T follicular helper cell (primary cell): ENCODE measurements around the gene CUX1.

Source experiments
- DNase-seq: peaks from one replicate; pipeline ENCODE4 v3.0.0-alpha.2; 2020; ENCODE audit warnings: low read depth

The CUX1 gene

GRCh38 chr7:101896316-101896715, 78.9 kb downstream of the CUX1 start:
- no peak for DNase-seq

- DNase-seq = no peak
Observed at GRCh38 chr7:101896941-101897340, 79.5 kb downstream of the CUX1 start.

DNA sequence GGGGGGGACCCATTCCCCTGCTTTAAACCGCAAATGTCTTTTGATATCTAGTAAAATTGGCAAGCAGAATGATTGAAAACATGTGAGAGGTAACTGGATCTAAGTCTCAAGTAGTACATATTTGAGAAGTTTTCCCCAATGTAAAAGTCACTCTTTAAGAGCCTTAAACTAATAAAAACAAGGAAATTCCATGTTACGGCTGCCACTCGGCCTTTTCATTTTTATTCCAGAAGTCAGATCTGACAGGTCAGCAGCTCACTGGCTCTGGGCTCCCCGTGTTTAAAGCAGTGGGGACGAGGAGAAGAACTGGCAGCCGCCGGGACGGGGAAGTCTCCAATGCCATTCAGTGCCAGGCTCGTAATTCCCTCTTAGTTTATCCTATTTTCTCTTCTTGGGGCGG, 80.7 kb downstream of the CUX1 start:
- no peak for DNase-seq

DNA sequence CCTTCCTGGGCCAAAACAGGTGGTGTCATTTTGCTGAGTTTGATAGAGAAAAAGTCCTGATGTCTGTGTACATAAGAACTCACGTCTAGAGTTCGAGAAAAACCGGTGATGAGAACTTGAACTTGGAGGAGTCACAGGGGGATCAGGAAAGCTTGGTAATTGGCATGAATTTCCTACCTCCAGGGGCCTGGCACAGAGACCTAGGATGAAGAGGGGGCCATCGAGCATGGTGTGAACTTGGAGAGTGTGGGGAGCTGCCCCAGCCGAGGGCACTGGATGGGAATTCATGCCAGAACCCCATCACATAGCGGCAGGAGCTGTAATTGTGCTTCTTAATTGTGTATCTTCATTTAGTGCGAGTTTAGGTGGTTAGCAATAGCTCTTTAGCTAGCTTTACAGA, 82.2 kb downstream of the CUX1 start:
- no peak for DNase-seq

GRCh38 chr7:101900103-101900502, 82.7 kb downstream of the CUX1 start:
- no peak for DNase-seq

GRCh38 chr7:101901661-101902491, 84.5 kb downstream of the CUX1 start:
- no peak for DNase-seq

GRCh38 chr7:101902680-101903514, 85.5 kb downstream of the CUX1 start:
- no peak for DNase-seq

DNA sequence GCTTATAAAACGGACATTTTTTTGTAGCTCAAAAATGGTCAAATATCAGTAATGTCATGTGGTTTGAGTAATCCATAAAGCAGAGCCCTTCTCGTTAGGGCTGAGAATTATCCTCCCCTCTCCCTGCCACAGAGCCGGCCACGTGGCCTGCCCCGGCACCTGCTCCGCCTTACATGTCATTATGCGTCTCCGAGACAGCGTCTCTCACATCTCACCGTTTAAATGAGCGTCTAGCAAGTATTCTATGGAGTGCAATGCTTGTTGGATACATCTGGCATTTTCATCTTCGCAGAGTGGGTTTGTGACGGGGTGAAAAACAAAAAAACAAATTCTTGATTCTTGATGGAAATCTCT, 86.1 kb downstream of the CUX1 start:
- no peak for DNase-seq

- DNase-seq = no peak
Observed at GRCh38 chr7:101904019-101904418, 86.6 kb downstream of the CUX1 start.

GRCh38 chr7:101905203-101905865, 87.9 kb downstream of the CUX1 start:
- DNase-seq = no peak

- no peak for DNase-seq
Observed at GRCh38 chr7:101906291-101907240, 89.1 kb downstream of the CUX1 start.

- DNase-seq = no peak
Observed at GRCh38 chr7:101910991-101911799, 93.8 kb downstream of the CUX1 start.

- DNase-seq = no peak
Observed at GRCh38 chr7:101911800-101912715, 94.6 kb downstream of the CUX1 start.

DNA sequence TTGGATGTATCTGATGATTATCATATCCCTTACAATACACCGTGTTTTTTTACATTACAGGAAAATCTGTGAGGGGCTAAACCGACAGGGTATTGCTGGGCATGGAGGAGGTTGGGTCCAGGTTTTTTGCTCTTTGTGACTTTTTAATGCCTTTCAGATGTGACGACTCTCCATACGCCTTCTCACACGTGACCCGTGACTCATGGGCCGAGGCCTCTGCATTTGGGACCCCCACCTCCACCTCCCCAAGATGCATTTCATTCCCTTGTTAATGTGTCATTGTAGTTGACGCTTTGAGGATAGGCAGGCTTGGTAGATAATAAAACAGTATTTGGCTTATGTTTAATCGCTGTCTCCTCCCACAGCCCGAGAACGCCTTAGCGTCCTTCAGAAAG, 95.3 kb downstream of the CUX1 start:
- DNase-seq = no peak

GRCh38 chr7:101913247-101913721, 95.9 kb downstream of the CUX1 start:
- no peak for DNase-seq

- no peak for DNase-seq
Observed at GRCh38 chr7:101913851-101914250, 96.4 kb downstream of the CUX1 start.

- DNase-seq = no peak
Observed at GRCh38 chr7:101915000-101915399, 97.6 kb downstream of the CUX1 start.

- DNase-seq = no peak
Observed at GRCh38 chr7:101916041-101916800, 98.8 kb downstream of the CUX1 start.

DNA sequence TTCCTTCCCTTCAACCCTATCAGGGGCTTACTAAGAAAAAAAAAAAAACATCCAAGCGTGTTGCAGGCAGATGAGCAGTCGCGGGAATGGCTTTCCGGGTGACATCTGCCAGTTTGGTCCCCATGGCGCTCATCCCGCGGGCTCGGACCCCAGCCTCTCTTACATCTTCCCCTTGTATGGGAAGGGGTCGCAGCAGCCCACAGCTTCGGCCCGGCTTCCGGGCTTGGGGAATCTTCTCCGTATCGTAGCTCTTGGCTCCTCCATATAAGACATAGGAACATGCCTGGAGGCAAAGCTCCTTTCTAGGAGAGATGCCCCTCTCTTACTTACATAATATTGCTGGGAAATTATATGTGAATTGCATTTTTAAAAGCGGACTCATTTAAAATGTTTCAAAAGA, 99.5 kb downstream of the CUX1 start:
- DNase-seq = no peak
